Measurements from ENCODE around the gene DYNLL1.

DNA sequence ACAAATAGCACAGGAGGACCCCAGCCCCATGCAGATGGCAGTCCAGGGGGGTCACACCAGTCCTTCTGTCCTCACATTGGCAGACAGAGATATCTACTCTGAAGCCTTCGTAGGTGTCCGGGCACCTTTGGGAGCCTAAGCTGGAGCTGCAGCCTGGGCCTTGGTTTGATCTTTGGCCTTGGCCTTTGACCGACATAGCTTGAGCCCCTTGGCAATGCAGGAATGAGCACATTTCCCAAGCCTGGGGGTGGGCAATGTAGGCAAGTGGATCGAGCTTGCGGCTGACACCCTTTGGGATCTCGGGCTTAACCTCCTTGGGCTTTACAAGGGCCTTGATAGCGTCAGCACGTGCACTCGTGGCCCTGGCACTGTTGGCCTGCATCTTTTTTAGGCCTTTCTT lies 26.7 kb downstream of the DYNLL1 start:
- TF ChIP-seq EZH2phosphoT487 (IDR thresholded peaks at IDR 0.05; ENCODE audit: insufficient read depth, low read depth) (no peak), EZH2 (IDR thresholded peaks at IDR 0.05; ENCODE audit: insufficient read depth, poor library complexity, severe bottlenecking) (no peak)

Data from GM23248 (cell line).